ENCODE results near the gene CTAGE4.
"Not testable (repeated sequence)": the region's sequence is repeated elsewhere in the genome, so short reads cannot be mapped to it uniquely, and the experiment has no call there.

DNA sequence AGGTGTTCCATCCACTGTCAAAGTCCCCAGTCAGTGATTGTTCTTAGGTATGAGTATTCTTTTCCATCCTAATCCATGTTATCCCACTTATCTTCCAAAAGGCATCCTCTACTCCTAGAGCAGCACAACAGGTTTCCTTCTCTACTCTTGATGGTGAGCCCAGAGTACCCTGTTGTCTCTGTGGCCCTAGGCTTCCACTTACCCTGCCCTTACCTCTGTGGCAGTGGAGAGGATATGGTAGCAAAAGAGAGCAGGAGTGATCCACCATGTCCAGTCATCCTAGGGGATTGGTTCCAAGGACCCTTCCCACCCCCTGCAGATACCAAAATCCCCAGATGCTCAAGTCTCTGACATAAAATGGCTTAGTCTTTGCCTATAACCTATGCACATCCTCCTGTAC, 33.9 kb downstream of the CTAGE4 start:
- TF ChIP-seq, protein P1, sequence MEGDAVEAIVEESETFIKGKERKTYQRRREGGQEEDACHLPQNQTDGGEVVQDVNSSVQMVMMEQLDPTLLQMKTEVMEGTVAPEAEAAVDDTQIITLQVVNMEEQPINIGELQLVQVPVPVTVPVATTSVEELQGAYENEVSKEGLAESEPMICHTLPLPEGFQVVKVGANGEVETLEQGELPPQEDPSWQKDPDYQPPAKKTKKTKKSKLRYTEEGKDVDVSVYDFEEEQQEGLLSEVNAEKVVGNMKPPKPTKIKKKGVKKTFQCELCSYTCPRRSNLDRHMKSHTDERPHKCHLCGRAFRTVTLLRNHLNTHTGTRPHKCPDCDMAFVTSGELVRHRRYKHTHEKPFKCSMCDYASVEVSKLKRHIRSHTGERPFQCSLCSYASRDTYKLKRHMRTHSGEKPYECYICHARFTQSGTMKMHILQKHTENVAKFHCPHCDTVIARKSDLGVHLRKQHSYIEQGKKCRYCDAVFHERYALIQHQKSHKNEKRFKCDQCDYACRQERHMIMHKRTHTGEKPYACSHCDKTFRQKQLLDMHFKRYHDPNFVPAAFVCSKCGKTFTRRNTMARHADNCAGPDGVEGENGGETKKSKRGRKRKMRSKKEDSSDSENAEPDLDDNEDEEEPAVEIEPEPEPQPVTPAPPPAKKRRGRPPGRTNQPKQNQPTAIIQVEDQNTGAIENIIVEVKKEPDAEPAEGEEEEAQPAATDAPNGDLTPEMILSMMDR (IDR thresholded peaks at IDR 0.05): not testable (repeated sequence)
- TF ChIP-seq POLR2A (IDR thresholded peaks at IDR 0.05): not testable (repeated sequence)

Measured in uterus (tissue), 2 donors.